Parietal lobe (tissue), 1 donor: ENCODE data around the gene NEU2. TPM values are rescaled to one million over a fixed set of nuclear protein-coding genes. Genes with fewer than 3 reads are reported as not detected.

Experiments
- total RNA-seq: library from RNA; depleted of rRNA; stranded (reverse); fragments of >200 nt; gene quantifications from one replicate; pipeline ENCODE4 v1.2.3, GENCODE V29; 2014

The NEU2 gene
- total RNA-seq, result not detected

GRCh38 chr2:233032551-233033320 lies at the start of gene NEU2:
NEU2 (plus strand) TSS chr2:233032672; CDS start chr2:233032672, 0 bp downstream.

DNA sequence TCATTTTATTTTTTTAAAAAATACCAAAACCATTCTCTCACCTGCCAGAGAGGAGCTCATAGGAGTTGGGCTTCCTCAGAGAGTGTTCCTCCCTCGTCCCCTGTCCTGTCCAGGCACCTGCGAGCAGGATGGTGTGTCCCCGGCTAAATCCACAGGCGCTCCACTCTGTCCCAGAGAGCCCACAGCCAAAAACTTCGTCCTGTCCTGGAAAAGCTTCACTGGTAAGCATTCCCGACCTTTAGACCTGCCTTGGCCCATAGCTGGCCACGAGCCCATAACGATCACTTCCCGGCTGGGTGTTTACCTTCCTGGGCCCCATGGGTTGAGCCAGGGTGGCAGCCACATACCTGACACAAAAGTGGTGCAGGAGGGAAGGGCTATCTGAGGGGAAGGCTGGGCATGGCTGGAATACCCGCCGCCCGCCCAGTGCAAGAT lies 19.4 kb upstream of the NEU2 start, which contains the start of gene NGEF:
TSS of gene NGEF (minus strand) at position 230 of the 435 bp plus-strand sequence. CDS start 38,366 bp downstream, outside the sequence.

DNA sequence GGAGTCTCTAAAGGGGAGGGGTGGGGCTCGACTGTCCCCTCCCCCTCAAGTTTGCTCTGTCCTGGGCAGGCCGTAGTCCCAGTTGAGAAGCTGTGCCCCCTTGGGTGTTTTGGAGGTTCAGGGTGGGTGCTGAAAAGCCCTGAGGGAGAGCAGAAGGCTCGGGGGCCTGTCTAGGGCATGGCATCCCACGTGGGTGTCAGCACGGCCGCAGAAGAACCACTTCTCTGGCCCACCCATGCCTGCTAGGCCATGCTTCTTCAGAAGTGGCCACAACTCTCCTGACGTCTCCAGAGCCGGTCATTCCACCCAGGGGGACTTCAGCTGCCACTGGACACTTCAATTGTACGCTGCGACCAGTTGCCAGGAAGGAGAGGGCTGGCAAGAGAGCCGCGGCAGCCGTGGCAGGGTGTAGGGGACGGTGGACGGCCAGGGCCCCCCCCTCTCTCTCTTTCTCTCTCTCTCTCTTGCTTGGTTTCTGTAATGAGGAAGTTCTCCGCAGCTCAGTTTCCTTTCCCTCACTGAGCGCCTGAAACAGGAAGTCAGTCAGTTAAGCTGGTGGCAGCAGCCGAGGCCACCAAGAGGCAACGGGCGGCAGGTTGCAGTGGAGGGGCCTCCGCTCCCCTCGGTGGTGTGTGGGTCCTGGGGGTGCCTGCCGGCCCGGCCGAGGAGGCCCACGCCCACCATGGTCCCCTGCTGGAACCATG lies 27.5 kb downstream of the NEU2 start, which contains the start of gene INPP5D:
TSS of gene INPP5D (plus strand) at position 546 of the 704 bp plus-strand sequence. CDS start at position 683, 137 bp downstream.

Other genes with a start within 250 kb of the NEU2 start
- 2.8 TPM for gene SNORC, start 162.4 kb upstream of the NEU2 start, total RNA-seq
- 33.5 TPM for gene NGEF, start 19.4 kb upstream of the NEU2 start, total RNA-seq
- 8.5 TPM for gene INPP5D, start 27.7 kb downstream of the NEU2 start, total RNA-seq
- 59.5 TPM for gene ATG16L1, start 219.0 kb downstream of the NEU2 start, total RNA-seq